ENCODE results near the gene MPP7. TPM values are rescaled to one million over a fixed set of nuclear protein-coding genes. Genes with fewer than 3 reads are reported as not detected.

MPP7 gene
- polyA plus RNA-seq, 3 donors: 7.5 to 9.5 (median 8.9) TPM

- DNase-seq (ENCODE audit: low read depth in 3 of 3, low spot score in 2 of 3): no peak
These were observed 29.5 kb downstream of the MPP7 start for GRCh38 chr10:28273343-28273742.

DNA sequence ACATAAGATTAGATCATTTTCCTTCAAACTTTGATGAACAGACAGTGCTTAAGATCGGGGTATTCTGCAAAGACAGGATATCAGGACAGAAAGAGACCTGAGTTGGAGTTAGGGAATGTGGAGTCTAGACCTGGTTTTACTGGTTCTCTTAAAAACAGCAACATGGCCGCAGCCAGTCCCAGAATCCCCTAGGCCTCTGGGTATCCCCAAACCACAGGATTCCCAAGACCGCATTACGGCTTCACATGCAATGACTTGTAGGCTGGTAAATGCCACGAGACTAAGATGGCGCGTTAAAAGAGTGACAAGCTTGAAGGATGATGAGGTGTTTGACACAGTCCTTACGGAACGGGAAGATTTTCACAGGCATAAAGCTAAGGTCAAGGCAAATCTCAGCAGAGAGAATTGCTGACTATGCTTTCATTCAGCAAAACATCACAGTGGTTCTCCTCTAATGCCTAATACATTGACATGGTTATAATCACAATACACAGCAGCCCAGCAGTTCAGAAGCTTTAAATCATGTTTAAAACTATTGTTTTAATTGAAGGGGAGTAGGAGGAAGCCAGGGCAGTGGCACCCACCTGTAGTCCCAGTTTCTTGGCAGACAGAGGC lies 32.9 kb downstream of the MPP7 start:
- no peak for DNase-seq (ENCODE audit: low read depth in 3 of 3, low spot score in 2 of 3)

- no peak for DNase-seq (ENCODE audit: low read depth in 3 of 3, low spot score in 2 of 3)
These were observed 36.2 kb downstream of the MPP7 start for GRCh38 chr10:28266449-28267224.

DNA sequence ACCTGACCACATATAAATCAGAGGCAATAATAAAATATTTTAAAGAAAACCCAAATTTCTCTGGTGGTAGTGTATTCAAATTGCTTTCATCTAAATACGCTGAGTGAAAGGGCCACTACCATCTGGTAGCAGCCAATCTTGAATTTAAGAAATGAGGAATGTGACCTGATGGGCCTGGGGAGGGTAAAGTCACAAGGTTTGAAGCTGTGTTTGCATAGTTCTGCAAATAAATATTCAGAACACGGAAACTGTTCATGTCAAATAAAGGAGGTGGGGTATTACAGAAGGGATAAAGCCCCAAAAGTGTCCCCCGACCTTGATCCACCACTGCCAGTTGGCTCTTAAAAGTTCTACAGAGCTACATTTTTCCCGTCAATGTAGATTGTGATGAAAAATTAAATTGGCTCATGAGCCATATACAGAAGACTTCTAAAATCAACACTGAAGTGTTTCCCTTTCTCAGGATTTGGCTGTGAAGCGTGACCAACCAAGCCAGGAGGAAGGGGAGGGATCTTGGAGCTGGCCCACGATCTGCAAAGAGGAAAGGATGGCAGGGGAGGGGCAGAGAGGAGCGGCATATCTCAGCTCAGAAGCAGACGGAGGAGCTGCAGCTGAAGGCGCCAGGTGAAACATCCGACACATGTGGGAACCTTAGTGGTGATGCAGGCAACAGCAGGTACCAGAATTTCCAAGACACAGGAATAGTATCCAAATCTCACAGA lies 39.6 kb downstream of the MPP7 start:
- DNase-seq (ENCODE audit: low read depth in 3 of 3, low spot score in 2 of 3): no peak

DNA sequence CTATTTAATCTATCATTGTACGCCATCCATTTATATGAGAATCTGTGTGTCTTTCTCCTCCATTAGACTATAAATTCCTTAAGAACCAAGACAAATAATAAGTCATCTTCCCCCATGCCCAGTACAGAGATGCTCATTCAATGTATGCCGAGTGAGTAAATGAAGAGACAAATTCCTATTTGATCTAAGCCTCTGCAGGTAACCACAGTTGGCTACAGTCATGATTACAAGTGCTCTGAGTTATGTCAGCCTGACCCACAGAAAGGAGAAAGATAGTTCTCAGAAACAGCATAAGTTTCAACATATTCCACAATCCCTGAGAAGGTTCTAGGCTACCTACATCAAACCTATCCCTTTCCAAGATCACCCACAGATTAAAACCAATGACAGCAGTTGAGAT lies 46.1 kb downstream of the MPP7 start:
- no peak for DNase-seq (ENCODE audit: low read depth in 3 of 3, low spot score in 2 of 3)

DNA sequence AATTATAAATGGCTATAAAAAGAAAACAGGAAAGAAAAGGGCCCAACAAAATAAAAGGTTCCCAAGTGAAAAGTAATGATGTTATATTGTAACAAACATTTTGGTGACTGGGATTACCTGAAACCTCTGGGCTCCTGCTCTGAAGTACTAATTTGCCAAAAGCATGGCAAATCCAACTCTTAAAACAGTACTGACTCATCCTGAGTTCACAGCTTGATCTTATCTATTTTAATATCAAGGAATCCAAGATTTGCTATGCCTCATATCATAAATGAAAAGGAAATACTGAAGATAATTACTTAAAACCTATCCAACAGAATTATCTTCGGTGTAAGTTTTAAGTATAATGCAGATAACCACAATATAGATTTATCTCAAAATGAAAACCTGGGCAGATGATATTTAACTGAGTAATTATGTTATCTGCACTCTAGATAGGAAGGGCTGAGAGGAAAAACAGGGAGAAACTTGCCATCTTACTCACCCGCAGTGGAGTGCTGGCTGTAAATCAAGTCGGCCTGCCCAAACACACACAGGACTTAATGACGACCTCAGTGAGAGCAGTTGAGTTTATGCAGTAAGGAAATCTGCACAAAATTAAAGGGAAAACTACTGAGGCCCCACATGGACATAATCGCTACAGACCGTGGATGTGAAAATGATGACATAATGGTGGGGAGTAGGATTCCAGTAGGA lies 48.4 kb downstream of the MPP7 start:
- DNase-seq (ENCODE audit: low read depth in 3 of 3, low spot score in 2 of 3): no peak

DNA sequence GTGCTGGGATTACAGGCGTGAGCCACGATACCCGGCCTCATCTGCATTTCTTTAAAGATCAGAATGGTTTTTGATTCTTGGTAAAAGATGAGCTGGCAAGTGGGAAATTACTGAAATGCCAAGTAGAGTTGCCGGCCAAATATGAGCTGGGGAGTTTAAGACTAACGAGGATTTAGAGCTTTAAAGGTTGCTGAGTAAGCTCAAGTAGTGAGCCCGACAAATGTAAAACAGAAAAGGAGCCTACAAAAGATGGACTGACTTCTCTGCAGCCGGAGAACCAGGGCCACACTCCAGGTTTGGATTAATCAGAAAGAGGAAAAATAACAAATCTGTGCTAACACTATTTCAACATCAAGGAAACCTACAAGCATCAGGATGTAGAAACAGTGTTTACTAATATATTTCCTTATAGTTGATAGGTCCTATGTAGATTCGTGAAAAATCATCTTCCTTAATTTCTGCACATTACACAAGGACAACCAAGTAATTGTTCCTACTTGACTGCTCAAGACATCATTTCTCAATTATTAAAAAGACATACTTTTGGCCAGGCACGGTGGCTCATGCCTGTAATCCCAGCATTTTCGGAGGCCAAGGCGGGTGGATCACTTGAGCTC lies 49.6 kb downstream of the MPP7 start:
- no peak for DNase-seq (ENCODE audit: low read depth in 3 of 3, low spot score in 2 of 3)

Other genes with a start within 250 kb of the MPP7 start
- gene WAC, start 230.1 kb upstream of the MPP7 start, polyA plus RNA-seq (ENCODE audit: insufficient read length in 3 of 3): 100 to 1,000 TPM; 153 to 169 (median 158) TPM

Measured in right renal cortex interstitium (tissue), 3 donors.